NCI-H1105 treated with DMSO at 0.1 percent for 48 hours (cell line): ENCODE measurements around the gene ST6GALNAC3.
"Not testable (repeated sequence)": the region's sequence is repeated elsewhere in the genome, so short reads cannot be mapped to it uniquely, and the experiment has no call there.

ENCODE experiments used
- DNase-seq: peaks from one replicate; lab custom pipeline; 2025; lab: John Stamatoyannopoulos, UW

Gene ST6GALNAC3

DNA sequence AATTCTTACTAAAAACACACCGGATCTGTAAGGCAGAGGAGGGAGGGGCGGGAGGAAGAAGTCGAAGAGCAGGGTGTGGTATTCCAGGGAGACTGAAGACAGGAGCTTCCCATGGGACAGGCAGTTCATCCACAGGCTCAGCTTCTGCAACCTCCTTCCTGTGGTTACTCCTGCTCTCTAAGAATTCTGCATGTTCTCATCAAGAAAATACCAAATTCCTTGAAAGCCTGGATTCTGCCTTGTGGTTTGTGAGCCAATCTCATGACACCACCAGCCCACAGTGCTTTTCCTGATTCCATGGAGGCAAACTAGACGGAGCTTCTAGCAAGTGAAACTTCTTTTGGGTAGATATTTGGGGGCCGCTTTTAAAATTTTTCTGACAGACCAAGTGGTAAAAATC, 1.1 kb upstream of the ST6GALNAC3 start:
- no peak for DNase-seq

DNA sequence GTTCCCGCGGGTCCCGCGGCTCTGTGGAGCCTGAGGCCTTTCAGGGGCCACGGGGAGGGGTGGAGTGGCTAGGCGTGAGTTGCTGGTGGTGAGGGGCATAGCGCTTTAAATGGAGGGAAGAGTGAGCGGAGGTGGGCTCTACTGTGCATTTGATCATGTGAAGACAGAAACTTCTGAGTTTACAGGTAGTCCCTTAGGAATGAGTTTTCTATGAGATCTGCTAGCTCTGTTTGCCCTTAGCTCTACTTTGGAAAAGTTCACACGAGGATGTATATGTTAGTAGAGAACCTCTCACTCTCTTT, 593 bp downstream of the ST6GALNAC3 start:
- no peak for DNase-seq

DNA sequence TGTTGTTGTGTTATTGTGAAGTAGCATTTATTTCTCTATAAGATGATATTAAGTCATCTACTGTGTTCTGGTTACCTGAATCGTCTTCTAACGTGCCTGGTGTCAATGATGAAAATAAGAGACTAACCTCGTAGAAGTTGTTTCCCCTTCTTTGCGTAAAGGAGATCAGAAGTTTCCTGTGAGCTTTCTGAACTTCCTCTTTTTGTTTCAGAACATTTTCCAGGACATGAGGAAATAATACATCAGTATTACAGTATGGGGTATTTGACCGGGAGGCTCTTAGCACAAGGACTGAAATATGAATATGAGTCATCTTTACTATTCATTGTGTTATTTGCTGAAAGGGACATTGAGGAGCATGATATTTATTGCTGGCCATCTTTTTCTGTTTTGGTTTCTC, 1.3 kb downstream of the ST6GALNAC3 start:
- DNase-seq: no peak

DNA sequence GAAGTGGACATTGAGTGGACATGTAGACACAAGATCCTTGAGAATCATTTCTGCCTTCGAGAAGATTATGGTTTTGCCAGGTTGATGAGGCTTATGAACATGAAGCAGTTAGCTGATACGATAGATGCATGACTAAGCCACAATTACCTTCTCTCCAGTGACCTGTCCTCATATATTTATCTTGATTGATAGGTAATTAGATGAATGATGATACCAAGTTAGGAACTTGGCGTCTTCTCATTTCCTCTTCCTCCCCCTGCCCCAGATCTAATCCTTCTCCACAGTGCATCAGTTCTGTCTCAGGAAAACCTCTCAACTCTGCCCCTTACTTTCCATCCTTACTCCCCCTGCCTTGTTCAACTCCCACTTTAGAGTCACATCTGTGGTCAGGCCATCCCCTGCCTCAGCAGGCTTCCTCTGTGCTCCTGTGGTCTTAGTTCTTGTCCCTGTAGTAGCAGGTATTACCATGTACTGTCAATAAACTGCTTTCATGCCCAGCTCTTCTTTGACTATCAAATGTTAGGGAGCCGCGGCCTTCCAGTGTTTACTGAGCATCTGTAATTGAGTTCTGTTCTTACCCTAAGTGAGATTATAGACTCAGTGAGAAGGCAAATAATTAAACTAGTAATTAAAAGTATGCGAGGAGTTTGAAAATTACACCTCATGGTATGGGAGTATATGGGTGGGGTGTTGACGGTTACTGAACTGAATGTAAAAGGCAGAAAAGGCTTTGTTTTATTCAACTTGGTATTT, 5.1 kb downstream of the ST6GALNAC3 start:
- DNase-seq: no peak

DNA sequence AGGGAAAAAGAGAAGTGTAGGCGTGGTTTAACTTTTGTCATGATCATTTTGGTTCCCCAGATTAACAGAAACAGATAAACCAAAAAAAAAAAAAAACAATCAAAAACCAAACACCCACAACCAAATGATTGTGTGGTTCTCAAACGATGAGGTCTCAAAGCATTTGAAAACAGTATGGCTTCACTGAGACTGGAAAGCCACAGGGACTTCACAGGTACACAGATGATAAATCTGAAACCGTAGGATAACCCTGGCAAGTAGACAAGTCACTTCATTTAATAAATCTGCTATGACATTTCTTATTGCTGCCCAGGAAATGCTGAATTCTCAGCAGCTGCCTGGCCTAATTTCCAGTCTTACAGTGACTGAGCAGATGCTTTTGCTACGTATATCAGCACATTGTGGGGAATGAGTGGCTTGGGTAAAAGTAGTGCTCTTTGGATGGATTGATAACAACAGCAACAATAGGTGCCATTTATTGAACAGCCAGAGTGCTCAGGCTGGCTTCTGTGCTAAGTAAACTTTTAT, 6.1 kb downstream of the ST6GALNAC3 start:
- no peak for DNase-seq

DNA sequence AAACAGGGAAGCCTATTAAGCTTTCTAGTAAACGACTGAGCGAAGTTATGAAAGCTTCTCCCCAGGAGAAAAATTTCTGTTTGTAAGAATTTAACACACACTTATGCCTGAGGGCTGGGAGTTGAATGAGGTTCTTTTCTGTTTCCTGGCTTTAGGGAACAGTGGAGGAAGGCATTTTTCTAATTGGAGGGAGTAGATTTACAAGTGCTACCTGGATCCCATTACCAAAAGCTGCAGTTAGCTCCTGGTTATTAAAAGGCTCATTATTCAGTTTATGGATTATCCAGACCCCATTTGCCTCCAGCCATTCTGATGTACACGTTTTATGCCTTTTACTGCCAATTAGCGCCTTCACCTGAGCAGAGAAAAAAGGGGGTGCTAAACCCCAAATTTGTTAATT, 7.5 kb downstream of the ST6GALNAC3 start:
- DNase-seq: no peak

DNA sequence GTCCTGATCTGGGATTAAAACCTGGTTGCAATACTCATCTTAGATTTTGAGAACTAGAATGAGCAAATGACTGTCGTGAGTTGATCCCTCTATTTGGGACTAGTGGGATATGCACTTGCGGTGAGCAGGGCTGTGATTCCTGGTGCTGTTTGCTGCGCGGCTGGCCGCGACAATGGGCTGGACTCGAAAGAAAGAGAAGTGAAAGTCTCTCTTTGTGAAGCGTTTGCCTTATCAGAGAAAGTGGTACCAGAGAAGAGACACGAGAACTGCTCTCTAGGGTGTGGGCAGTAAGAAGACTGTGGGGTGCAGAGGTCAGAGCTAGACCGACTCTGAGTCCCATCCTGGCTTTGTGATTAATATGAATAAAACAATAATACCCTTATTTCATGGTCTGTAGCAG, 8.6 kb downstream of the ST6GALNAC3 start:
- DNase-seq: no peak

DNA sequence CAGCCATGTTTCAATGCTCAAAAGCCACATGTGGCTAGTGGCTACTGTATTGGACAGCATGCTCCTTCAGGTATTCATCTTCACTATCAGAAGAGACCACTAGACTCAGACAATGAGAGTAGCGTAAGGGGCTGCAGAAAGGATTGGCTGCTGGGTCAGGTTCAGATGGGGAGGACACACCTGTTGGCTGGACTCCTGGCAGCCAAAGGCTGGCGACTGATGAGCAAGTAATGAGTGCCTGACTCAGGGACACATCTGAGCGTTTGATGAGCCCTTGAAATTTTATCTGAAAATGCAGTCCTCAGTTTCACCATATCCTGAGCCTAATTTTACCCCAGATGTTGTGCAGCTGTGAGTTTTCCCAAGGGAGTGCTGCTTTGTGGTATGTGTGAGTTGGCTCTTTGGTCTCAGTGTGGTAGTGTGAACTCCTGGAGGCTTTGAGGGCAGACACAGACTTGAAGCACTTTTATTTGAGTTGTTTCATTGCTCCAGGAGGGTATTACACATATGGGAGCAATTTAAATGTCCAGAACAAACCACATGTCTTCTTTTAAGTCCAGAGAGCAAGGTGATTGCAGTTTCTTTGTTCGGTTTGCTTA, 9.6 kb downstream of the ST6GALNAC3 start:
- DNase-seq: no peak

DNA sequence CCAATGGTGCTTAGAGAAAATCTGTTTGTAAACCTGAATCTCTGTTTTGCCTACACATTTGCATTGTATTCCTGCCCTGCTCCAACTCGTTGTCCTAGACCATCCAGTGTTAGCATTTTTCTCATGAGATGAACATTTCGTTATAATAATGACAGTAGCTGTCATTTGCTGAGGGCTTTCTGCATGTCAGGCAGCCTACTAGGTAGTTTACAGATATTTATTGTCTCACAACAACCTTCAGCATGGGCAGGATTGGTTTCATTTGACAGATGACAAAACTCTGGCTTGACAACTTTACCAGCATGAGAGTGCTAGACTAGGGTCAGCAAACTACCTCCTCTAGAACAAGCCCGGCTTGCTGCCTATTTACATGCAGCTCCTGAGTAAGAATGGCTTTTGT, 10.1 kb downstream of the ST6GALNAC3 start:
- DNase-seq: no peak

DNA sequence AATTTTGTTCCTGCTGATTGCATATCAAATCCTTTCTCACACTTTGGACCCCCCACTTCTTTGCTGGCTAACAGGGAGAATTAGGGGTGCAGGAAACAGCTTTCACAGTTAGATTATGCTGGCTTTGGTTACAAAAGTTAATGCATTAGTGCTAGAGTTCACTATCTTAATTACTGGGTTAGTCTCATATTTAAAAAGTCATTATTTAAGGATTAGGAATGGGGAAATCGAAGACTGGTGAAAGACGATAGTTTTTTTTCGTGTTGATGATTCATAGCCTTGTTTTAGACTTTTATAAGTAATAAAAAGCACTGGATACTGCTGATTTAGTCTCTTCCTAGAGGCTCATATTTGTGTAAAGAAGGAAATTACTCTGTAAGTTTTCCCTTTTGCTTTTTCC, 11.6 kb downstream of the ST6GALNAC3 start:
- DNase-seq: no peak

DNA sequence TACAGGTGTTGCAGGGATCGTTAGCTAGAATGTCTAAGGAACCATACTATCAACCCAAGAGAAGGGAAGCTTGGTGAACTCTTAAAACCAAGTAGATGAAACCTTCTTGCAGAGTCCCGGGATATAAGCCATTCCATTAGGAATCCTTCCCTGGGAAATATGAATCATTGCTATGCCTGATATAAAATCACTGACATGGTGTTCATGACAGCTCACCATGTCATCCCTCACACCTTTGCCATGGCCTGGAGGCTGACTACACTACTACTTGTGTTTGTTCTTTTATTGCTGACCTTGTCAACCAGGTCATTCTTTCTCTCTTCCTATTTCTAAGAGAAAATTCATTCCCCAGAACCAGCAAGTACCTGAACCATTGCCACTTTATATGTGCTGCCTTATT, 12.1 kb downstream of the ST6GALNAC3 start:
- no peak for DNase-seq

DNA sequence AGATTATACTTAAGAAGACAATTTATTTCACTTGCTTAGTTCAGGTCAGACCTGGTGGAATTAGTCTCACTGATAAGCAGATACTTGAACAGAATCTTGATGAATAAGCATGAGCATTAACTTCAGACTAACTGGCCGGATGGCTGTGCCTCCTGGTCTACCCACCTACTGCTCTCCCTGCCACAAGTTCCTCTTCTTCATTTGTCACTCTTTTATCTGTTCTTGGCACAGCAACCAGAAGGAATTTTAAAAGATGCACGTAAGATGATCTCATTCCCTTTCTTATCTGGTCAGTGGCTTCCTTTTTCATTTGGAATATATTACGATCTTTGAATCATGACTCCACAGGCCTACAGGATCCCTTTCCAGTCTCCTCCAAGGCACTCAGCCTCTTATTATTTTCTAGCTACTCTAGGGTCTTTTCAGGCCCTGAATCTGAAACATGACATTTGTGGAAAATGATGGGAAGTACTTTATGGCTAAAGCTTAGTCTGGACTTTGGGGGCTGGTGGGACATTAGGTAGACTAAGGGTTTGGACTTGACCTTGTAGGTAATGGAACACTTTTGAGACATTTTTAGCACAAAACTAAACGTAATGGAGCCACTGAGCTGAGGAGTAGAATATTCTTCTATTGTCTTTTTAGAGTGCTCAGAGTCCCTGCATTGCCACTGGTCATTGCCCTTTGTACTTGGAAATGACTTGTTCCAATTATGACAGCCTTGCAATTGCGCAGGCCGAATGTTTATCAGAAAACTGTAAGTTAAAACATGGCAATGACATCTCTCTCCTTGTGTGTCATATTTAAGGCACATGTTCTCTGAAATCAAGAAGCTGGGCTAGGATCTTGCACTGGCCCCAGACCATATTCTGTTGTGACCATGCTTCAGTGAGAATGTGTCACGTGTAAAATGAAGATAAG, 16.0 kb downstream of the ST6GALNAC3 start:
- DNase-seq: no peak

DNA sequence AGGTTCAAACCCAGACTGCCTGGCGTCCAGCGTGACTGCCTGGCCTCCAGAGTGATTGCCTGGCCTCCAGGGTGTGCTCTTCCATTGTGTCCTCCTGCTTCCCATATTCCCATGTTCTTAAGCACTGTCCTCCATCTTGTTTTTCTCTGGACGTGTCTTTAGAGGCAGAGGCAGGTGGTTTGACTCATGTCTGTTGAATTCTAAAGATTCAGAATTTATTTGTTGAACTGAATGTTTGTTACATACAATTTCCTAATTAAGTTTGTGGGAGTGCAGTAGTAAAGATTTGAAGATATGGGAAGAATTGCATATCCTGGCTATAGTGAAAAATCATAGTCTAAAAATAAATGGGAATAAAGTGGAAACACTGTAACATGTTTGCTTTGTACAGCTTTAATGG, 18.3 kb downstream of the ST6GALNAC3 start:
- no peak for DNase-seq

DNA sequence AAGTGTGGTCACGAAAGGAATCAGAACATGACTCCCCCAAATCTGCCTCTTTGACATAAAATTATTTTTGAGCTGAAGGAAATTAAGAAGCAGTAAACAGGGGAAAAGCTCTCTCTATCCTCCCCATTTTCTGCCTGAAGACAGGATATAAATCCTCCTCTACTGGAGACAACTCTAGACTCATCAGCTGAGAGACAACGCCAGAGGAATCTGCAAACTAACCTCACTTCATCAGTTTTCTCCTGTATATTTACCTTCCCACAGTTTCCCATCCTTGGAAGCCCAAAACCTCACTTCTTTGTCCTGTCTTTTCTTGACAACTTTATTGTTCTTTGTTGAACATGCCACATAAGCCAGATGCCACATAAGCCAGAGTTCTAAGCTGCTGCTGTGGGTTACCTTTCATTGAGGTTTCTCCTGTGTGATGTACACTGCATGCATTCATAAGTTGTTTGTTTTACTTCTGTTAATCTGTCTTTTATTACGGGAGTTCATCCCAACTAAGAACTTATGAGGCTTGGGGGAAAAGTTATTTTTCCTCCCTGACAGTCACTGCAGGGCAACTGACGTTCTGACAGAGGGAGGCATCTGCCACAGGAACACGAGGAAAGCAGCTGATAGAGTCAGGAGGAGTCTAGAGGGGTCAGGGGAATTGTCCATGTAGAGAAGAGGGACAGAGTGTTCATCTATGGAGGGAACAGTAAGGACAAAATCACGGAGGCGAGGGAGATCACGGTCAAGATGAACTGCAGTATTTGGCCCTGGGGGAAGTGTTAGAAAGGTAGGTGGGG, 19.2 kb downstream of the ST6GALNAC3 start:
- DNase-seq: no peak

DNA sequence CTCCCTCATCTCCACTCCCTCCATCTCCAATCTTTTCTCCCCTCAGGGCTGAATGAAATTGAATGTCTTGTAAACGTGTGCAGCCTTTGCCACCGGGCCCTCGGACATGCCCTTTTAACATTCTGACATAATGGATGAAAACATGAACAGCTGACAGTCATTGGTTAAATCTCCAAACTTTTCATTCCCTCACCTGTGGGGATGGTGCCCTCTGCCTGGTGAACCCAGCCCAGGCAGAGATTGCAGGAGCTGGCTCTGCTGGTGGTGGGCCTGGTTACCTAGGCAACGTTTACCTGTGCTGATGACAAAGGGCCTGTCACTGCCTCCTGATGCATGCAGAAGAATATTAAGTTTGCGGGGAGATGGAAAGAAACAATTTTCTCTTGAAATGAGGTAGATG, 21.3 kb downstream of the ST6GALNAC3 start:
- peak; percentile 15 for DNase-seq

DNA sequence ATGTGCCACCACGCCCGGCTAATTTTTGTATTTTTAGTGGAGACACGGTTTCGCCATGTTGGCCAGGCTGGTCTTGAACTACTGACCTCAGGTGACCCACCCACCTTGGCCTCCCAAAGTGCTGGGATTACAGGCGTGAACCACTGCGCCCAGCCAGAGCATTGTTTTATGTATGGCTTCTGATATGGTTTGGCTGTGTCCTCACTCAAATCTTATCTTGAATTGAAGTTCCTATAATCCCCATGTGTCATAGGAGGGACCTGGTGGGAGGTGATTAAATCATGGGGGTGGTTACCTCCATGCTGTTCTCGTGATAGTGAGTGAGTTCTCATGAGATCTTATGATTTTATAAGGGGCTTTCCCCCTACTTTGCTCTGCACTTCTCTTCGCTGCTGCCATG, 22.5 kb downstream of the ST6GALNAC3 start:
- DNase-seq: not testable (repeated sequence)

DNA sequence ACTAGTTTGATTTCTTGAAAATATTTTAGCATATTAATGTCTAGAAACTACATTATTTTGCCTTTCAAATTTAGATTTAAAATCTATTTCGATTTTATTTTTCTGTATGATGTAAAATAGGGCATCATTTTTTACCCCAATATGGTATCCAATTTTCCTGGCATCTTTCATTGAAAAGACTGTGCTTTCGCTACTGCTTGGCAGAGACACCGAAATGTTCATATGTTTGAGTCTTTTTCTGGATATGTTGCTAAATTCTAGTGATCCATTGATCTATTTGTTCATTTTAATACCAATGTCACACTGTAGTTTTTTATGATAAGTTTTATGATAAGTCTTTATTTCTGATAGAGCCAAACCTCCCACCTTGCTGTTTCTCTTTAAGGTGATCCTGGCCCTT, 24.3 kb downstream of the ST6GALNAC3 start:
- DNase-seq: no peak

DNA sequence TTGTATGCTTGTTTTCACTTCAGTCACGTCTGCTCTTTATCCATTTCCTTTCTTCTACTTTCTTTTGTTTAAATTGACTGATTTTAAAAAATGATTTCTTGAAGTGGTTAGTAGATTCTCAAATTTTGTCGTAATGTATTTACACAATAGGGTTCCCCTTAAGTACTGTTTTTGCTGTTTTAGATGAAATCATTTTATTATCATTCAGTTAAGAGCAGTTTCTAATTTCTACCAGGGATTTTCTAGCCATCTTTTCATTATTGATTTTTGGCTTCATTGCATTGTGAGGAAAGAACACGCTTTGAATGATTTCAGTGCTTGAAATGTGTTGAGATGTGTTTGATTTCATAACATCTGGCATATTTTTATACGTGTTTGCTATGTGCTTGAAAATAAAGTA, 27.0 kb downstream of the ST6GALNAC3 start:
- DNase-seq: no peak

DNA sequence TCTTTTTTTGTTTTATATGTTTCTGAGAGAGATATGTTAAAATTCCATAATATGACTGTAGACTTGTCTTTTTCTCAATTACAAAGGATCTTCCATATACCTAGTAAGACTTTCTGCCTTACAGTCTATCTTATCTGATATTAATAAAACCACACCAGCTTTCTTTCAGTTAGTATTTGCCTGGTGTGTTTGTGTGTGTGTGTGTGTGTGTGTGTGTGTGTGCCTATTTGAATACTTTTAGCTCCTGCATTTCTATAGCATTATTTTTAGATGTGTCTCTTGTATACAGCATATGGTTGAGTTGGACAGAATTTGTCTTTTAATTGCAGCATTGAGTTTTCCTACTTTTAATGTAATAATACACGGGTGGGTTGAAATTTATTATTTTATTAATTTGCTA, 27.5 kb downstream of the ST6GALNAC3 start:
- DNase-seq: no peak

DNA sequence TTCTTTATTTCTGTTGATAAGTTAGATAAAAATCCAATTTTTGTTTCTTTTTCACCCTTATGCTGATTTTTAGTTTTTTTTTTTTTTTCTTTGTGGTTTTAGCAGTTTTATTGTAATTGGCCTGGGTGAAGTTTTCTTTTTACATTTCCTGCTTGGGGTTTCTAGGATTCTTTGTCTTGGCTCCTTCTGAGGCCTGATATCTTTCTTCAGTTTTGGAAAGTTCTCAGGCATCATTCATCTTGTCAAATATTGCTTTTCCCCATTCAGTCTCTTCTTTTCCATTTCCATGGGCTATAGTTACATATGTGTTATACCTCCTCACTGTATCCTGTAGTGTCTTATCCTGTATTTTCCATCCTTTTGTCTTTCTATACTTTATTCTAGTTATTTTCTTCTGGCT, 28.5 kb downstream of the ST6GALNAC3 start:
- DNase-seq: no peak

DNA sequence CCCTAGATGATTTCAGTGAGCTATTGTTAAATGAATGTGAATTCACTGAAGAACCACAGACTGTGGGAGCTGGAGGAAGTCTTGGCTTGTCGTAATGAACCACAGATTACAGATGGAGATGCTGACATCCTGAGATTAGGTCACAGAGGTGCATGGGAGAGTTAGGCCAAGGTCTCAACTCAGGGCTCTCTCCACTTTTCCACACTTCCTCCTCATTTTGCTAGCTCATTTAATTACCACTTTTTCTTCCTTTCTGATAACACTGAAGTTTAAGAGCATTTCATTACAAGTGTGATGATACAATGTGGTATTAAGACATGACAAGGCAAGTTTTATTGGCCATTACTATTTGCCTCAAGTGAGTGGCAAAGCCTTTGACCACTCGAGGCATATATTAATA, 30.8 kb downstream of the ST6GALNAC3 start:
- no peak for DNase-seq

DNA sequence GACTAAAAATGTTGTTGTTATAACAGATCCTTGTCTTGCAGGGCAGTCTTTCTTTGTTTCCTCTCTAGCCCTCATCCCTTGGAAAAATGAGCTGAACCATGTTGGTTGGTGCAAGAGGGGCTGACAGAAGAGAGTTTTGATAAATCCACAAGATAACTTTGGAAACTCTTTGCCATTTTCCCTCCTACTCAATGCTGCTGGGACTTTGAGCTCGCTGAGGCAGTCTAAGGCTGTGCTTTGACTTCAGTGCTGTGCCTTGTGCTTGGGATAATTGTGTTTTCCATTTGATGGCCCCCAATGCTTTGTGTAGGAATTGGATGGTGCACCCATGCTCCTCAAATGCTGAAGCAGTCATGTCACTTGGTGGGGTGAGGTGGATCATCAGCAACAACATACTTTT, 31.7 kb downstream of the ST6GALNAC3 start:
- no peak for DNase-seq
